Stomach (tissue), 4 donors: ENCODE data around the gene CELF2.

Source experiments
- CTCF ChIP-seq, 7 experiments: fragments of 450-650 bp in 4 of 7; fragments of 200-600 bp in 3 of 7; sonication (generic) in 3 of 7; IDR thresholded peaks; one replicate each; pipeline ENCODE4 v1.5.1; 2016 to 2019; ENCODE audit warnings: antibody characterized with exemption in 7 of 7, control low read depth in 2 of 7, mild to moderate bottlenecking in 1 of 7
- EP300 ChIP-seq: sonication (generic); formaldehyde crosslinking; IDR thresholded peaks from one replicate; pipeline ENCODE4 v1.6.1; 2017; ENCODE audit warnings: antibody characterized with exemption
- POLR2A ChIP-seq, 4 donors: fragments of 450-650 bp; IDR thresholded peaks; one replicate each; pipeline ENCODE4 v1.6.1; 2016; ENCODE audit warnings: antibody characterized with exemption in 4 of 4, control low read depth in 2 of 4, mild to moderate bottlenecking in 1 of 4, moderate library complexity in 1 of 4
- POLR2AphosphoS5 ChIP-seq, 3 donors: sonication (generic); formaldehyde crosslinking; IDR thresholded peaks; one replicate each; pipeline ENCODE4 v1.6.1; 2016; ENCODE audit warnings: antibody characterized with exemption in 3 of 3

GRCh38 chr10:11192304-11193000 is 174.8 kb downstream of the CELF2 start:
- no peak for TF ChIP-seq POLR2A (IDR thresholded peaks at IDR 0.05)
- no peak for TF ChIP-seq CTCF (IDR thresholded peaks at IDR 0.05)
- no peak for TF ChIP-seq EP300
- TF ChIP-seq POLR2AphosphoS5 (IDR thresholded peaks at IDR 0.05): no peak
